ENCODE results near the gene SEPTIN12. TPM values are rescaled to one million over a fixed set of nuclear protein-coding genes. Genes with fewer than 3 reads are reported as not detected.

The SEPTIN12 gene
- total and polyA plus RNA-seq, 2 donors (not counting 1 experiment from before 2014, with no cell fraction given), result 0.07 TPM; not detected in 1

DNA sequence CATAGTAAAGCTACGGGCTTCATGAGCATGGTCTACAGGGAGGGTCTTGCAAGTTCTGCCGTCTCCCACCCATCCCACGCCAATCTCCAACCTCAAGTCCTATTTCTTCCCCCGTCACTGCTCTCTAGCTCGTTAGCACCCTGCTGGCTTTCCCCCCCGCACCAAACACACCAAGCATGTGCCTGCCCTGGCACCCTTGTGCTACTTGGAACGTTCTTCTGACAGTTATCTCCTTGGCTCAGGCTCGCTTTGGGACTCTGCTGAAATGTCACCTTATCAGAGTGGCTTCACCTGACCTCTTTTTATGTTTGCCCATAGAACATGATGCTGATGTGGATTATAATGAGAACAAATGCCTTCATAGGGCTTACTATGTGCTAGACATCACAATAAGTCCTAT, 37.1 kb upstream of the SEPTIN12 start:
- Mint-ChIP-seq H3K27me3 (no peaks in the 10 kb centered on the region), H3K4me3 (no peak overlapping the region), H3K9me3 (ENCODE audit: insufficient read depth) (no peaks in the 10 kb centered on the region), H3K27ac (no peak overlapping the region), H3K4me1 (no peaks in the 10 kb centered on the region)
- Histone ChIP-seq H4K20me1 (ENCODE audit: control insufficient read depth, insufficient read depth, low read length, poor library complexity, severe bottlenecking) (peaks cover 32% of the 10 kb centered on the region), H3K36me3 (replicated peaks in 1 of 2; ENCODE audit: control extremely low read depth in 1 of 2, control insufficient read depth in 1 of 2, extremely low read depth in 1 of 2, insufficient read depth in 2 of 2, low read length in 1 of 2) (peaks cover 12 to 78% of the 10 kb centered on the region in 2 experiments), H3K79me2 (ENCODE audit: control insufficient read depth, insufficient read depth, low read length) (peaks cover 30% of the 10 kb centered on the region), H3K4me2 (replicated peaks; ENCODE audit: low read depth, low read length, poor library complexity, severe bottlenecking) (no peak overlapping the region), H3K27me3 (replicated peaks in 1 of 4; ENCODE audit: control extremely low read depth in 1 of 4, control insufficient read depth in 3 of 4, insufficient read depth in 4 of 4, low read length in 3 of 4) (no peaks in the 10 kb centered on the region), H3K4me1 (ENCODE audit: control insufficient read depth in 2 of 2, insufficient read depth in 2 of 2, low read length in 2 of 2) (no peaks in the 10 kb centered on the region), H3K9me3 (ENCODE audit: control extremely low read depth in 1 of 3, control insufficient read depth in 2 of 3, insufficient read depth in 1 of 3, low read length in 2 of 3) (no peaks in the 10 kb centered on the region), H3K9ac (ENCODE audit: low read length) (no peak overlapping the region), H3K27ac (ENCODE audit: low read length in 2 of 2) (no peak overlapping the region), H3K4me3 (ENCODE audit: control extremely low read depth in 1 of 5, extremely low read depth in 1 of 5, insufficient read depth in 1 of 5, low read depth in 2 of 5, low read length in 4 of 5) (no peak overlapping the region), H2AFZ (ENCODE audit: insufficient read depth, low read depth, low read length, poor library complexity, severe bottlenecking) (no peak overlapping the region)
- POLR2A ChIA-PET, result no interaction called here
- ATAC-seq (ENCODE audit: low read depth) (no peak), DNase-seq (no peak)
- intact Hi-C loops (cut with micrococcal nuclease), result no loop called here
- 100% methylated on average over 7 of the region's 8 CpGs for WGBS (ENCODE audit: insufficient coverage)
- CTCF ChIA-PET, result no interaction called here
- TF ChIP-seq EZH2 (IDR thresholded peaks at IDR 0.05; ENCODE audit: borderline replicate concordance, insufficient read depth, low read depth, low read length, poor library complexity, severe bottlenecking), result no peak
- TF ChIP-seq, protein P1, sequence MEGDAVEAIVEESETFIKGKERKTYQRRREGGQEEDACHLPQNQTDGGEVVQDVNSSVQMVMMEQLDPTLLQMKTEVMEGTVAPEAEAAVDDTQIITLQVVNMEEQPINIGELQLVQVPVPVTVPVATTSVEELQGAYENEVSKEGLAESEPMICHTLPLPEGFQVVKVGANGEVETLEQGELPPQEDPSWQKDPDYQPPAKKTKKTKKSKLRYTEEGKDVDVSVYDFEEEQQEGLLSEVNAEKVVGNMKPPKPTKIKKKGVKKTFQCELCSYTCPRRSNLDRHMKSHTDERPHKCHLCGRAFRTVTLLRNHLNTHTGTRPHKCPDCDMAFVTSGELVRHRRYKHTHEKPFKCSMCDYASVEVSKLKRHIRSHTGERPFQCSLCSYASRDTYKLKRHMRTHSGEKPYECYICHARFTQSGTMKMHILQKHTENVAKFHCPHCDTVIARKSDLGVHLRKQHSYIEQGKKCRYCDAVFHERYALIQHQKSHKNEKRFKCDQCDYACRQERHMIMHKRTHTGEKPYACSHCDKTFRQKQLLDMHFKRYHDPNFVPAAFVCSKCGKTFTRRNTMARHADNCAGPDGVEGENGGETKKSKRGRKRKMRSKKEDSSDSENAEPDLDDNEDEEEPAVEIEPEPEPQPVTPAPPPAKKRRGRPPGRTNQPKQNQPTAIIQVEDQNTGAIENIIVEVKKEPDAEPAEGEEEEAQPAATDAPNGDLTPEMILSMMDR (IDR thresholded peaks at IDR 0.05), result no peak

DNA sequence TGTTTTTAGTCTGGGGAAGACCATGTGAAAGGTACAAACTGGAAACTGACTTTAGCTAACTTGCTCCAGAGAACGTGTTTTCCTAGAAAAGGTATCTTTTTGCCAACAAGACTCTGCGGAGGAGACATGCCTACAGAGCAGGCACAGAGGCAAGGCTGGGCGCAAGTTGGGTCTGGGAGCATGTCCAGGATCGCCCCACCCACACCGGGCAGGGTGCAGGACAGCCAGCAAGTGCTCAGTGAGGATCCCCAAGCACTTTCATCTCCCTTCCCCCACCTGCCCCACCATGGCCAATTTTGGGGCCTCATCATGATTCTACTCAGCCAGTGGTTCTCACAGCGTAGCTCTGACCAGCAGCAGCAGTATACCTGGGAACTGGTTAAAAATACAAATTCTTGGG, 32.5 kb upstream of the SEPTIN12 start:
- Mint-ChIP-seq H3K27me3 (no peaks in the 10 kb centered on the region), H3K4me3 (no peak overlapping the region), H3K4me1 (no peaks in the 10 kb centered on the region), H3K27ac (no peak overlapping the region), H3K9me3 (ENCODE audit: insufficient read depth) (no peaks in the 10 kb centered on the region)
- H3K9ac ChIP-seq (ENCODE audit: low read length), result no peak overlapping the region
- H4K20me1 ChIP-seq (ENCODE audit: control insufficient read depth, insufficient read depth, low read length, poor library complexity, severe bottlenecking), result peaks cover 10% of the 10 kb centered on the region
- H3K27ac ChIP-seq (ENCODE audit: low read length in 2 of 2), result no peak overlapping the region
- intact Hi-C loops (cut with micrococcal nuclease), result no loop called here
- H3K4me3 ChIP-seq (ENCODE audit: control extremely low read depth in 1 of 5, extremely low read depth in 1 of 5, insufficient read depth in 1 of 5, low read depth in 2 of 5, low read length in 4 of 5), result no peak overlapping the region
- no peaks in the 10 kb centered on the region for H3K9me3 ChIP-seq (ENCODE audit: control extremely low read depth in 1 of 3, control insufficient read depth in 2 of 3, insufficient read depth in 1 of 3, low read length in 2 of 3)
- DNase-seq (no peak), ATAC-seq (ENCODE audit: low read depth) (no peak)
- H3K79me2 ChIP-seq (ENCODE audit: control insufficient read depth, insufficient read depth, low read length), result peaks cover 5% of the 10 kb centered on the region
- POLR2A ChIA-PET, result no interaction called here
- 100% methylated on average over 6 of the region's 6 CpGs for WGBS (ENCODE audit: insufficient coverage)
- H3K4me1 ChIP-seq (ENCODE audit: control insufficient read depth in 2 of 2, insufficient read depth in 2 of 2, low read length in 2 of 2), result no peaks in the 10 kb centered on the region
- no peaks in the 10 kb centered on the region for H3K27me3 ChIP-seq (replicated peaks in 1 of 4; ENCODE audit: control extremely low read depth in 1 of 4, control insufficient read depth in 3 of 4, insufficient read depth in 4 of 4, low read length in 3 of 4)
- no peak for TF ChIP-seq EZH2 (IDR thresholded peaks at IDR 0.05; ENCODE audit: borderline replicate concordance, insufficient read depth, low read depth, low read length, poor library complexity, severe bottlenecking)
- TF ChIP-seq, protein P1 (IDR thresholded peaks at IDR 0.05), result no peak
- peaks cover 11 to 76% of the 10 kb centered on the region in 2 experiments for H3K36me3 ChIP-seq (replicated peaks in 1 of 2; ENCODE audit: control extremely low read depth in 1 of 2, control insufficient read depth in 1 of 2, extremely low read depth in 1 of 2, insufficient read depth in 2 of 2, low read length in 1 of 2)
- CTCF ChIA-PET, result no interaction called here
- H2AFZ ChIP-seq (ENCODE audit: insufficient read depth, low read depth, low read length, poor library complexity, severe bottlenecking), result no peak overlapping the region
- no peak overlapping the region for H3K4me2 ChIP-seq (replicated peaks; ENCODE audit: low read depth, low read length, poor library complexity, severe bottlenecking)

All from B cell (primary cell).